ENCODE data around the gene TSPAN19. TPM values are rescaled to one million over a fixed set of nuclear protein-coding genes. Genes with fewer than 3 reads are reported as not detected.

The TSPAN19 gene
- total RNA-seq, result under 0.01 and 0.16 TPM in 2 replicates

GRCh38 chr12:85036234-85036707 is at the start of gene TSPAN19, which contains the start of gene LRRIQ1:
Gene TSPAN19, minus strand, starts transcription at chr12:85036277. Its CDS starts 6,331 bp downstream, at chr12:85029946.
Gene LRRIQ1, plus strand, starts transcription at chr12:85036351. Its CDS starts 1,826 bp downstream, at chr12:85038177.

Other genes with a start within 250 kb of the TSPAN19 start
- 7.1 and 53.1 TPM in 2 replicates for gene SLC6A15, start 123.5 kb downstream of the TSPAN19 start, total RNA-seq
- 0.09 and 0.16 TPM in 2 replicates for gene LRRIQ1, start 74 bp upstream of the TSPAN19 start, total RNA-seq
- not detected in 2 replicates for gene ALX1, start 243.9 kb upstream of the TSPAN19 start, total RNA-seq